Measurements from ENCODE around the gene CCDC154.

DNA sequence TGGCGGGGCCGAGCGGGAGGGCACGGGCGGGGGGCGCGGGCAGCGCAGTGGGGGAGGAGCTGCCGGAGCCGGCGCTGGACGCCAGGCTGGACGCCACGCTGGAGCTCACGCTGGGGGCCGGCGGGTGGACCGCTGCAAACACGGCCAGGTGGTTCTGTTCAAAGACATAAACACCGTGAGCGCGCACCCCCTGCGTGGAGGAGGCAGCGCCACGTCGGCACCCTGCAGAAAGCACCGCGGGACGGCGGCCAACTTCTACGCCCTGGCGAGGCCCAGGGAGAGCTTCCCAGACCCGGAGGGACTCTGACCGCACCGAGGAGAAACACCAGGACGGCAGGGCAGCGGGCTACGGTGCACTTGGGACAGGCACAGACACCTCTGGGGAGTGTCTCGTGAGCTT, 59.1 kb downstream of the CCDC154 start:
- TF ChIP-seq, protein P1, sequence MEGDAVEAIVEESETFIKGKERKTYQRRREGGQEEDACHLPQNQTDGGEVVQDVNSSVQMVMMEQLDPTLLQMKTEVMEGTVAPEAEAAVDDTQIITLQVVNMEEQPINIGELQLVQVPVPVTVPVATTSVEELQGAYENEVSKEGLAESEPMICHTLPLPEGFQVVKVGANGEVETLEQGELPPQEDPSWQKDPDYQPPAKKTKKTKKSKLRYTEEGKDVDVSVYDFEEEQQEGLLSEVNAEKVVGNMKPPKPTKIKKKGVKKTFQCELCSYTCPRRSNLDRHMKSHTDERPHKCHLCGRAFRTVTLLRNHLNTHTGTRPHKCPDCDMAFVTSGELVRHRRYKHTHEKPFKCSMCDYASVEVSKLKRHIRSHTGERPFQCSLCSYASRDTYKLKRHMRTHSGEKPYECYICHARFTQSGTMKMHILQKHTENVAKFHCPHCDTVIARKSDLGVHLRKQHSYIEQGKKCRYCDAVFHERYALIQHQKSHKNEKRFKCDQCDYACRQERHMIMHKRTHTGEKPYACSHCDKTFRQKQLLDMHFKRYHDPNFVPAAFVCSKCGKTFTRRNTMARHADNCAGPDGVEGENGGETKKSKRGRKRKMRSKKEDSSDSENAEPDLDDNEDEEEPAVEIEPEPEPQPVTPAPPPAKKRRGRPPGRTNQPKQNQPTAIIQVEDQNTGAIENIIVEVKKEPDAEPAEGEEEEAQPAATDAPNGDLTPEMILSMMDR (conservative IDR thresholded peaks at IDR 0.05; ENCODE audit: low read length), result no peak
- no peak for TF ChIP-seq EZH2phosphoT487 (IDR thresholded peaks at IDR 0.05; ENCODE audit: borderline replicate concordance)

All from Loucy (cell line).